ENCODE results near the gene DNAAF2. TPM values are rescaled to one million over a fixed set of nuclear protein-coding genes. Genes with fewer than 3 reads are reported as not detected.

DNAAF2 gene
- total and polyA plus RNA-seq, 2 of the 8 experiments (the other 6 are each of a cell fraction or from before 2014, with no cell fraction given) = 12.2 to 30.0 TPM

DNA sequence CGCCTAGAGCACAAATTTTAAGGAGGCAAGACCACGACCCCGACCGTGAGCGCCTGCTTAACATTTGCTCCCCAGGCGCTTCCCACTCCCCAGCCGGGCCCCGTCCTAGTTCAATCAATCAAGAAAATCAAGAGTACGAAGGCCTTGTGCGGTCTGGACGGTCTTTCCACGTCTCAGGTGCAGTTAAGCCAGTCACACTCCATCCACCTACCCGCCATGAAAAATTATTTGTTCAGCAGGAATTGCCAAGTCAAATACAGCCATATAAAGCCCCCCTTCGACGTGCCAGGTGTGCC is 36.9 kb downstream of the DNAAF2 start:
- H3K36me3 ChIP-seq (ENCODE audit: control insufficient read depth in 2 of 4, insufficient read depth in 4 of 4, low read length in 3 of 4) = peaks cover 0 to 5% (median 0%) of the 10 kb centered on the region in 4 experiments; a peak in 3 of 8 replicates
- peaks cover 0 to 25% of the 10 kb centered on the region in 2 experiments; a peak in 2 of 4 replicates for H3K79me2 ChIP-seq (ENCODE audit: control insufficient read depth in 1 of 2, insufficient read depth in 2 of 2, low read length in 2 of 2)
- no peak overlapping the region for H2BK120ac ChIP-seq (replicated peaks; ENCODE audit: low read depth, low read length)
- H3K14ac ChIP-seq (ENCODE audit: insufficient read length) = no peak overlapping the region
- 1% methylated on average over 15 of the region's 15 CpGs; no CpG with 5 or more reads in 1 of the 2 experiments for WGBS, 2 experiments (ENCODE audit: extremely low coverage in 1 of 2, insufficient coverage in 1 of 2, insufficient read length in 1 of 2, insufficient replicate concordance in 2 of 2, low coverage in 1 of 2, low lambda C conversion rate in 2 of 2, missing lambda C conversion rate in 1 of 2)
- H3K27me3 ChIP-seq (replicated peaks in 1 of 4; ENCODE audit: control insufficient read depth in 3 of 4, extremely low read depth in 1 of 4, insufficient read depth in 3 of 4, low read length in 3 of 4) = no peaks in the 10 kb centered on the region
- no peak overlapping the region; the same call in 1 of the 2 replicates for H2BK15ac ChIP-seq (ENCODE audit: low read length)
- ChIA-PET CTCF (ENCODE audit: partially characterized antibody) (interaction anchor here (2.5 kb wide), 1 partner anchor 12 kb away, joined by 18 read pairs; the partner anchor contains the start of gene RPS29), POLR2A (ENCODE audit: partially characterized antibody) (interaction anchor here (0.7 to 7.4 kb wide), 7 partner anchors 11 to 90 kb away, joined by 5 to 169 read pairs (median 10); partner anchors contain the start of genes DNAAF2, MGAT2, POLE2 and RPL36AL)
- peaks cover 2% of the 10 kb centered on the region; the same call in 1 of the 2 replicates for H3K23me2 ChIP-seq (ENCODE audit: low read depth, low read length)
- H4K5ac ChIP-seq (ENCODE audit: insufficient read length, low read depth, low read length) = no peak overlapping the region
- H2BK5ac ChIP-seq (ENCODE audit: low read depth, low read length) = peak overlapping the region; percentile 94
- peak overlapping the region; percentile 71 to 90 for H3K4me2 ChIP-seq (ENCODE audit: insufficient read depth in 1 of 2, low read depth in 2 of 2, low read length in 2 of 2)
- no peak overlapping the region; the same call in 1 of the 2 replicates for H4K8ac ChIP-seq (ENCODE audit: extremely low read depth, insufficient read depth, low read length)
- H4K20me1 ChIP-seq (replicated peaks in 1 of 2; ENCODE audit: control insufficient read depth in 1 of 2, insufficient read depth in 2 of 2, low read length in 2 of 2) = peaks cover 0 to under 1% of the 10 kb centered on the region in 2 experiments
- H3K56ac ChIP-seq (replicated peaks; ENCODE audit: insufficient read length, low read depth, low read length) = peak overlapping the region; percentile 43
- peak overlapping the region; percentile 72; the same call in 1 of the 2 replicates for H2BK12ac ChIP-seq (ENCODE audit: low read depth, low read length)
- FAIRE-seq = no peak
- peak overlapping the region; percentile 82 to 97 (median 96) for H3K9ac ChIP-seq (replicated peaks in 1 of 4; ENCODE audit: extremely low read depth in 1 of 4, low read depth in 3 of 4, low read length in 3 of 4)
- H3K79me1 ChIP-seq (ENCODE audit: low read depth, low read length) = no peaks in the 10 kb centered on the region; the same call in 1 of the 2 replicates
- peak overlapping the region; percentile 61 to 98 (median 92) for H3K4me3 ChIP-seq (ENCODE audit: extremely low read depth in 1 of 4, insufficient read depth in 2 of 4, low read depth in 3 of 4, low read length in 4 of 4)
- H4K91ac ChIP-seq (replicated peaks; ENCODE audit: insufficient read length, low read length) = no peak overlapping the region
- H2BK20ac ChIP-seq (ENCODE audit: low read length) = no peak overlapping the region
- no peak for DNase-seq (ENCODE audit: low read depth in 1 of 2, low spot score in 2 of 2)
- no peak overlapping the region for H3K23ac ChIP-seq (ENCODE audit: insufficient read length)
- H3K27ac ChIP-seq (ENCODE audit: low read depth, low read length) = peak overlapping the region; percentile 95
- peak overlapping the region; percentile 23 for H3K4ac ChIP-seq (replicated peaks; ENCODE audit: insufficient read length, low read depth, low read length)
- no peak overlapping the region for H2AK5ac ChIP-seq (ENCODE audit: low read depth, low read length)
- H3K9me3 ChIP-seq (ENCODE audit: insufficient read depth in 2 of 2, low read depth in 1 of 2, low read length in 1 of 2) = no peaks in the 10 kb centered on the region
- peak overlapping the region; percentile 87; the same call in 1 of the 2 replicates for H2AFZ ChIP-seq (ENCODE audit: low read length)
- 0 out of 7 replicates have a peak, but pooled peaks cover 0 to 2% (median 0%) of the 10 kb centered on the region in 4 experiments for H3K4me1 ChIP-seq (replicated peaks in 1 of 4; ENCODE audit: control insufficient read depth in 3 of 4, insufficient read depth in 4 of 4, low read length in 3 of 4)
- peak overlapping the region; percentile 98 for H3K18ac ChIP-seq (ENCODE audit: extremely low read depth, low read length)
- TF ChIP-seq FOSL1 (IDR thresholded peaks at IDR 0.05; ENCODE audit: insufficient read depth, low read depth, low read length) = no peak
- no peak for TF ChIP-seq CTBP2 (IDR thresholded peaks at IDR 0.05; ENCODE audit: borderline replicate concordance, insufficient read depth, insufficient read length, low read length)
- TF ChIP-seq SP2 (IDR thresholded peaks at IDR 0.05; ENCODE audit: low read length) = no peak
- peak; percentile 43 for TF ChIP-seq KDM4A (IDR thresholded peaks at IDR 0.05; ENCODE audit: low read depth, low read length, severe bottlenecking)
- 0 out of 4 replicates have a peak, but pooled peaks of 1 of the 2 experiments have one; percentile 2 for TF ChIP-seq SIN3A (conservative IDR thresholded peaks at IDR 0.05 in 1 of 2, IDR thresholded peaks at IDR 0.05 in 1 of 2; ENCODE audit: low read depth in 1 of 2, low read length in 2 of 2)
- no peak for TF ChIP-seq ATF3 (IDR thresholded peaks at IDR 0.05; ENCODE audit: insufficient read depth, low read depth, low read length)
- TF ChIP-seq ATF2 (IDR thresholded peaks at IDR 0.05; ENCODE audit: low read length) = 0 out of 2 replicates have a peak, but pooled peaks have one; percentile 5
- no peak for TF ChIP-seq TCF12 (IDR thresholded peaks at IDR 0.05; ENCODE audit: low read depth, low read length)
- no peak for TF ChIP-seq CREB1 (IDR thresholded peaks at IDR 0.05)
- TF ChIP-seq KDM1A (IDR thresholded peaks at IDR 0.05; ENCODE audit: borderline replicate concordance, low read length) = no peak

All from H1 (cell line).